Heart right ventricle (tissue), 16 donors: ENCODE measurements around the gene C1orf35. TPM values are rescaled to one million over a fixed set of nuclear protein-coding genes. Genes with fewer than 3 reads are reported as not detected.

Source experiments
- ATAC-seq, 8 donors: fragments of 200-7000 bp; cut with Tn5 transposase; one replicate each; pipeline ENCODE4 v1.9.1; 2020; ENCODE audit warnings: mild to moderate bottlenecking in 8 of 8, moderate library complexity in 8 of 8, moderate number of reproducible peaks in 1 of 8
- DNase-seq, 2 donors: peaks; one replicate each; pipeline ENCODE4 v3.0.0-alpha.2; 2020
- H3K27ac ChIP-seq, 10 donors: fragments of 200-600 bp; sonication (generic) in 2 of 10; one replicate each; pipeline versions ENCODE4 v1.5.0 to v1.8.0; 2020 to 2022; ENCODE audit warnings: mild to moderate bottlenecking in 3 of 10
- H3K27me3 ChIP-seq, 7 donors: fragments of 200-600 bp; one replicate each; pipeline ENCODE4 v1.8.0; 2021 to 2022; ENCODE audit warnings: mild to moderate bottlenecking in 2 of 7
- H3K36me3 ChIP-seq, 9 donors: fragments of 200-600 bp; sonication (generic) in 1 of 9; one replicate each; pipeline versions ENCODE4 v1.5.0 to v1.8.0; 2020 to 2022; ENCODE audit warnings: mild to moderate bottlenecking in 2 of 9
- H3K4me1 ChIP-seq, 9 donors: fragments of 200-600 bp; sonication (generic) in 1 of 9; one replicate each; pipeline versions ENCODE4 v1.5.0 to v1.8.0; 2020 to 2022; ENCODE audit warnings: mild to moderate bottlenecking in 4 of 9
- H3K4me3 ChIP-seq, 10 donors: fragments of 200-600 bp; sonication (generic) in 2 of 10; one replicate each; pipeline versions ENCODE4 v1.5.0 to v1.8.0; 2020 to 2022; ENCODE audit warnings: mild to moderate bottlenecking in 7 of 10, moderate library complexity in 2 of 10
- H3K9me3 ChIP-seq, 11 donors: fragments of 200-600 bp in 10 of 11; sonication (generic) in 2 of 11; one replicate each; pipeline versions ENCODE4 v1.5.0 to v1.8.0; 2013 to 2022; ENCODE audit warnings: mild to moderate bottlenecking in 2 of 11, control low read depth in 1 of 11, moderate library complexity in 1 of 11
- CTCF ChIP-seq, 9 donors: fragments of 200-600 bp; sonication (generic) in 2 of 9; IDR thresholded peaks; one replicate each; pipeline versions ENCODE4 v1.5.0 to v1.8.0; 2021 to 2022; ENCODE audit warnings: antibody characterized with exemption in 9 of 9, mild to moderate bottlenecking in 5 of 9, moderate library complexity in 1 of 9
- WGBS, 2 donors: extraction: QIAGEN DNeasy Blood & Tissue Kit; methylation state at CpG; one replicate each; pipeline ENCODE4 v1.1.7; 2013; ENCODE audit warnings: inconsistent platforms in 1 of 2; 5-methylcytosine and 5-hydroxymethylcytosine counted together
- intact Hi-C, 10 donors: fragments of 100-400 bp; cut with DNase I; formaldehyde crosslinking; loops; one replicate each; pipeline versions ENCODE4 v1.11.1 to v1.14.2; 2022
- polyA plus RNA-seq, 2 donors: library from polyadenylated mRNA; stranded (reverse); fragments of 200-250 nt; gene quantifications; one replicate each; pipeline ENCODE4 v1.2.3, GENCODE V29; 2013
- total RNA-seq, 10 donors: library from RNA; stranded (reverse); fragmentation: NEBNext Ultra II Directional in 3 of 10; extraction: Animal tissue kit (Norgen Biotek cat#: 25700) in 3 of 10; gene quantifications; one replicate each; pipeline versions ENCODE4 v1.2.1 to v1.2.4, GENCODE V29; 2021 to 2023
- donor health status: Arrhythmogenic right ventricular cardiomyopathy.
- donor health status: ischemic (EF 13 %, LVEDD 7.1; RV severe dilation, severe dysfunction).
- donor health status: healthy with polysubstance abuse.
- donor health status: DM: no; HTN: yes; CAD: no.
- donor health status: DM: no; HTN: no; CAD: no.
- donor health status: ischemic (EF 25% LVEDD 6.9; RV normal size, moderate dysfunction).
- donor health status: ischemic (EF 25% LVEDD 5.7; RV mildly dilated, moderate dysfunction).
- donor health status: healthy.
- donor health status: DM: yes; HTN: yes; CAD: no.
- donor health status: Ischemic cardiomyopathy.
- donor health status: ischemic (EF 35%, LVEDD 5.7; RV mildly dilated, moderate dysfunction).
- donor health status: nonischemic (EF 11% LVEDD 7.7; RV severe dilation, severe dysfunction).
- donor health status: DM: yes; HTN: yes; CAD: no.
- donor health status: PGD.
- donor health status: ischemic (EF 29% LVEDD 5.4; RV normal size, mild dysfunction).
- donor health status: nonischemic (EF 23%, LVEDD 6.1; RV moderate dilation, normal function).

Gene C1orf35
- total and polyA plus RNA-seq, 12 donors: 5.6 to 15.7 (median 6.4) TPM

DNA sequence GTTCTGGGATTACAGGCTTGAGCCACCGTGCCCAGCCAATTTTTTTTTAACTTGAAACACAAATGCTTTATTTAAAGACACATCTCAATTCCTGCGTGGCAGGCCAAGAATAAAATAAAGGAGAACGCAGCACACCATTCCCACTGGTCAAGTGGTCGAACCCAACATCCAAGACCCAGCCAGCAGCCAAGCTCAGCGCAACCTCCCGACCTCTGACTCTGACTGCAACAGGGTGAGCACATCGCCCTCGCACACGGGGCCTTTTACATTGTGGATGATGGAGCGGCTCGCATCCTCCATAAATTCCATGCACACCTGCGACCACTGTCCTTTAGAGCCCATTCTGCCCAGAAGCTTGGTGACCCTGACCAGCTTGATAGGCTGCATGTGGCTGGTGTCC lies 31.5 kb upstream of the C1orf35 start:
- Histone ChIP-seq H3K27me3 (peaks cover 0 to 5% (median 0%) of the 10 kb centered on the region in 7 donors), H3K9me3 (no peaks in the 10 kb centered on the region), H3K36me3 (no peaks in the 10 kb centered on the region), H3K27ac (no peak overlapping the region), H3K4me1 (peaks cover 0 to 13% (median 4%) of the 10 kb centered on the region in 9 donors), H3K4me3 (no peak overlapping the region)
- 81 to 82% methylated on average over 12 of the region's 12 CpGs for WGBS, 2 donors
- ATAC-seq: no peak
- intact Hi-C loops: loop anchor here in 6 of 10 donors (5.0 to 10.0 kb wide), 6 partner anchors 33 to 383 kb away; partner anchors contain the start of genes IBA57 (in 3 of the 6), OBSCN (in 1 of the 6) and RNF187 (in 1 of the 6)
- no peak for TF ChIP-seq CTCF (IDR thresholded peaks at IDR 0.05)
- no peak for DNase-seq

- ATAC-seq (no peak), DNase-seq (no peak)
- intact Hi-C loops: loop anchor here in 6 of 10 donors (5.0 to 10.0 kb wide), 6 partner anchors 36 to 386 kb away; partner anchors contain the start of genes IBA57 (in 3 of the 6), OBSCN (in 1 of the 6) and RNF187 (in 1 of the 6)
- peaks cover 0 to 10% (median 0%) of the 10 kb centered on the region in 9 donors for H3K4me1 ChIP-seq
- no peaks in the 10 kb centered on the region for H3K9me3 ChIP-seq
- WGBS, 2 donors: 94 to 95% methylated on average over 2 of the region's 2 CpGs
- H3K4me3 ChIP-seq: no peak overlapping the region
- no peak overlapping the region for H3K27ac ChIP-seq
- no peaks in the 10 kb centered on the region for H3K36me3 ChIP-seq
- H3K27me3 ChIP-seq: peaks cover 0 to 12% (median 0%) of the 10 kb centered on the region in 7 donors
- TF ChIP-seq CTCF (IDR thresholded peaks at IDR 0.05): no peak
Observed at GRCh38 chr1:228131766-228132165, 28.6 kb upstream of the C1orf35 start.

GRCh38 chr1:228125185-228125584 lies 22.1 kb upstream of the C1orf35 start:
- Histone ChIP-seq H3K4me3 (no peak overlapping the region), H3K4me1 (no peaks in the 10 kb centered on the region), H3K9me3 (no peaks in the 10 kb centered on the region), H3K27ac (no peak overlapping the region), H3K27me3 (peaks cover 0 to 14% (median 0%) of the 10 kb centered on the region in 7 donors), H3K36me3 (no peaks in the 10 kb centered on the region)
- WGBS, 2 donors: 81 to 82% methylated on average over 5 of the region's 5 CpGs
- intact Hi-C loops: loop anchor here in 1 of 10 donors (10.0 kb wide), 1 partner anchor 50 kb away; no protein-coding TSS in a partner anchor
- ATAC-seq (no peak), DNase-seq (no peak)
- no peak for TF ChIP-seq CTCF (IDR thresholded peaks at IDR 0.05)

DNA sequence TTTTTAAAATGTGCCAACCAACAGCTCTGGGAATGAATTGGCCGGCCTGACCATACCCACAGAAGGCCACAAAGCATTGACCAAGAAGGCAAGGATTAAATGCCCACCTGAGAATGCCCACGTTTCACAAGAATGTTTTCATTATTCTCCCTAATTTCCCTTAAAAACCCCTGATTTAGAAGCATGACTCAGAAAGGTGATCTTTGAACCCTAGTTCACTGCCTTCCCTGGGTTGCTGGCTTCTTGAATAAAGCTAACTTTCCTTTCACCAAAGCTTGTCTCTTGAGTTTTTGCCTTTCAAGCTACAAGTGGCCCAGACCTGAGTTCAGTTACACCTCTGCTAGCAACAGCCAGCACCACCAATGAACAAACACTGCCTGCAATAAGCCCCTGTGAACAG lies 20.4 kb upstream of the C1orf35 start:
- no peaks in the 10 kb centered on the region for H3K9me3 ChIP-seq
- TF ChIP-seq CTCF (IDR thresholded peaks at IDR 0.05): no peak
- intact Hi-C loops: loop anchor here in 1 of 10 donors (10.0 kb wide), 1 partner anchor 51 kb away; no protein-coding TSS in a partner anchor
- 66 to 71% methylated on average over 2 of the region's 2 CpGs for WGBS, 2 donors
- H3K4me1 ChIP-seq: no peaks in the 10 kb centered on the region
- no peak overlapping the region for H3K27ac ChIP-seq
- DNase-seq (no peak), ATAC-seq (no peak)
- H3K27me3 ChIP-seq: peaks cover 0 to 14% (median 0%) of the 10 kb centered on the region in 7 donors
- no peak overlapping the region for H3K4me3 ChIP-seq
- H3K36me3 ChIP-seq: no peaks in the 10 kb centered on the region
